Stromal cell of bone marrow (primary cell): ENCODE measurements around the gene BFSP2.
A peak's percentile ranks its signal among the peaks of the same experiment; 100 is the strongest.
"Not testable (repeated sequence)": the region's sequence is repeated elsewhere in the genome, so short reads cannot be mapped to it uniquely, and the experiment has no call there.

Experiments
- DNase-seq: peaks from one replicate; pipeline ENCODE4 v3.0.0-alpha.2; 2012; ENCODE audit warnings: low read depth

The BFSP2 gene

GRCh38 chr3:133479895-133480669 lies 80.2 kb downstream of the BFSP2 start:
- no peak for DNase-seq

GRCh38 chr3:133482474-133482873 lies 82.6 kb downstream of the BFSP2 start:
- not testable (repeated sequence) for DNase-seq

- no peak for DNase-seq
These were observed 86.8 kb downstream of the BFSP2 start for GRCh38 chr3:133486658-133487057.

- no peak for DNase-seq
These were observed 87.3 kb downstream of the BFSP2 start for GRCh38 chr3:133487204-133487603.

GRCh38 chr3:133487920-133488540 lies 88.2 kb downstream of the BFSP2 start:
- no peak for DNase-seq

GRCh38 chr3:133488785-133489367 lies 89.0 kb downstream of the BFSP2 start:
- DNase-seq, result peak; percentile 11

- DNase-seq, result no peak
These were observed 89.7 kb downstream of the BFSP2 start for GRCh38 chr3:133489466-133490085.

- no peak for DNase-seq
These were observed 90.9 kb downstream of the BFSP2 start for GRCh38 chr3:133490468-133491351.

- no peak for DNase-seq
These were observed 91.7 kb downstream of the BFSP2 start for GRCh38 chr3:133491481-133492059.

- no peak for DNase-seq
These were observed 92.4 kb downstream of the BFSP2 start for GRCh38 chr3:133492159-133492741.

GRCh38 chr3:133494469-133494868 lies 94.6 kb downstream of the BFSP2 start:
- DNase-seq, result no peak

- not testable (repeated sequence) for DNase-seq
These were observed 102.7 kb downstream of the BFSP2 start for GRCh38 chr3:133502542-133502941.

GRCh38 chr3:133503409-133503808 lies 103.6 kb downstream of the BFSP2 start:
- DNase-seq, result no peak

- DNase-seq, result no peak
These were observed 104.9 kb downstream of the BFSP2 start for GRCh38 chr3:133504736-133505135.

- no peak for DNase-seq
These were observed 106.0 kb downstream of the BFSP2 start for GRCh38 chr3:133505813-133506212.

GRCh38 chr3:133506215-133506901 lies 106.5 kb downstream of the BFSP2 start:
- DNase-seq, result no peak

GRCh38 chr3:133509488-133509887 lies 109.6 kb downstream of the BFSP2 start:
- peak; percentile 7 for DNase-seq

GRCh38 chr3:133512416-133513089 lies 112.7 kb downstream of the BFSP2 start:
- no peak for DNase-seq

- no peak for DNase-seq
These were observed 114.6 kb downstream of the BFSP2 start for GRCh38 chr3:133514418-133514817.

- DNase-seq, result no peak
These were observed 115.3 kb downstream of the BFSP2 start for GRCh38 chr3:133515127-133515526.
